NT2/D1 (cell line): Measurements from ENCODE around the gene SYT2.
"Not testable (repeated sequence)": the region's sequence is repeated elsewhere in the genome, so short reads cannot be mapped to it uniquely, and the experiment has no call there.

Experiments used
- DNase-seq: peaks from one replicate; pipeline ENCODE4 v3.0.0-alpha.2; 2011; ENCODE audit warnings: low read depth, low spot score
- H3K27me3 ChIP-seq: 2 replicates; pipeline ENCODE4 v1.6.0; 2011; ENCODE audit warnings: mild to moderate bottlenecking; ENCODE audit not compliant: insufficient read length, insufficient read depth
- H3K36me3 ChIP-seq: 2 replicates; pipeline ENCODE4 v1.6.1; 2011; ENCODE audit warnings: mild to moderate bottlenecking, low read length, mixed read lengths; ENCODE audit not compliant: insufficient read depth, insufficient read length
- H3K4me1 ChIP-seq: 2 replicates; pipeline ENCODE4 v1.5.1; 2011; ENCODE audit not compliant: insufficient read depth, insufficient read length
- H3K4me3 ChIP-seq: 2 replicates; pipeline ENCODE4 v1.5.1; 2011; ENCODE audit warnings: low read depth; ENCODE audit not compliant: insufficient read length
- H3K9ac ChIP-seq: 2 replicates; pipeline ENCODE4 v1.6.0; 2011; ENCODE audit warnings: low read depth; ENCODE audit not compliant: insufficient read length
- H3K9me3 ChIP-seq: 2 replicates; pipeline ENCODE4 v1.5.1; 2011; ENCODE audit warnings: mild to moderate bottlenecking, low read length; ENCODE audit not compliant: insufficient read depth
- SUZ12 ChIP-seq: IDR thresholded peaks from 2 replicates; pipeline ENCODE4 v1.6.1; 2011; ENCODE audit not compliant: insufficient read length, insufficient read depth; ENCODE audit errors: extremely low read depth
- YY1 ChIP-seq: IDR thresholded peaks from 2 replicates; pipeline ENCODE4 v1.6.1; 2011; ENCODE audit not compliant: insufficient read length, insufficient read depth
- ZNF274 ChIP-seq: IDR thresholded peaks from 2 replicates; pipeline ENCODE4 v1.6.1; 2011; ENCODE audit warnings: mild to moderate bottlenecking, low read depth, low read length

The SYT2 gene

DNA sequence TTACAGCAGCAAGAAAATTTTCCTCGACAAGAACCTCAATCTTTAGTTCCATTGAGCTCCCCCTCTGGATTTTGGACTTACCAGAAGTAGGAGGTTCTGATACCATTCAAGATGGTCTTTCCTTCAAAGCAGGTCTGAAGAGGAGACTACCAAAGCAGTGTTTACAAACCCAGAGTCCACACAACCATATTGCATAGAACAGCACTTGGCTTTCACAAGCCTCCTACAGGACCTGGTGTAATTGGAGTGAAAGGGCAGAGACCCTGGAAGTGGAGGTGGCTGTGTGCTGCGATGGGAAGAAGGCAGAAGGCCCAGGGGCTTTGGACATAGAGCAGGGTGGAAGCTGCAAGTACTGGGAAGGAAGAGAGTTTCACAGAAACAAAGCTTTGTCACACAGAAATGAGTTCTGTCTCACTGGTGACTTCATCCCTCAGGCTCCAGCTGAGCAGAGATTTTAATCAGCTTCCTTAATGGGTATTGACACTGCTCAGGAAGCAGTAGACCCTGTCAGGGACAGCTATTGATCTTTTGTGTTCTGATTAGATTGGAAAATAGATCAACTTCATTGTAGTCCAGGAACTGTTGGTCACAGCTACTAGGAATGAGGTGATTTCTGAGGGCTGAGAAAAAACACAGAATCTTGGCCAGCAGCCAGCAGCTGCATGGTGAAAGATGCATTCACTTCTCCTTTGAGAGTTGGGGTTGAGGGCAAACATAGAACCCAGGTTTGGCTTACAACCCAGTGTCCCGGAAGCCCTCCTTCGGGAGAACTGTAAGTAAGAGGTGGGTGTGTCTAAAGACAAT is 124.0 kb downstream of the SYT2 start:
- peaks cover 2% of the 10 kb centered on the region for H3K36me3 ChIP-seq
- H3K9me3 ChIP-seq: no peaks in the 10 kb centered on the region
- H3K27me3 ChIP-seq: no peaks in the 10 kb centered on the region
- no peak overlapping the region for H3K4me3 ChIP-seq
- peaks cover 11% of the 10 kb centered on the region for H3K4me1 ChIP-seq
- DNase-seq: no peak
- TF ChIP-seq YY1 (no peak), ZNF274 (no peak), SUZ12 (no peak)
- H3K9ac ChIP-seq: no peak overlapping the region

DNA sequence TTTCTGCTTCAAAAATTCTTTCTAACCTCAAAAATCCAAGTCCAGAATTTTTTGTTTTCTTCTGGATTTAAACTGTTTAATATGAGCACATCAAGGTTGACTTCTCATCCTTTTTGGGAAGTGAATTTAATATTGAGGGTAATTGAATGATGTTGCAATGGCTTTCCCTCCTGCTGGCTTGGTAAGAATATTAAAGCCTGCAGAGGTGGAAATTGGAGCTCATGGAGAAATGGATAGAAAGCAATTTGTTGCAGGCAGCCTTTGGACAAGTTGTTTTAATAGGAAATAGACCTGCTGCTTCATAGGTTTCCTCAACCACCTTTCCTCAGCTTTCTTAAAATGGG is 124.7 kb downstream of the SYT2 start:
- peaks cover 11% of the 10 kb centered on the region for H3K4me1 ChIP-seq

DNA sequence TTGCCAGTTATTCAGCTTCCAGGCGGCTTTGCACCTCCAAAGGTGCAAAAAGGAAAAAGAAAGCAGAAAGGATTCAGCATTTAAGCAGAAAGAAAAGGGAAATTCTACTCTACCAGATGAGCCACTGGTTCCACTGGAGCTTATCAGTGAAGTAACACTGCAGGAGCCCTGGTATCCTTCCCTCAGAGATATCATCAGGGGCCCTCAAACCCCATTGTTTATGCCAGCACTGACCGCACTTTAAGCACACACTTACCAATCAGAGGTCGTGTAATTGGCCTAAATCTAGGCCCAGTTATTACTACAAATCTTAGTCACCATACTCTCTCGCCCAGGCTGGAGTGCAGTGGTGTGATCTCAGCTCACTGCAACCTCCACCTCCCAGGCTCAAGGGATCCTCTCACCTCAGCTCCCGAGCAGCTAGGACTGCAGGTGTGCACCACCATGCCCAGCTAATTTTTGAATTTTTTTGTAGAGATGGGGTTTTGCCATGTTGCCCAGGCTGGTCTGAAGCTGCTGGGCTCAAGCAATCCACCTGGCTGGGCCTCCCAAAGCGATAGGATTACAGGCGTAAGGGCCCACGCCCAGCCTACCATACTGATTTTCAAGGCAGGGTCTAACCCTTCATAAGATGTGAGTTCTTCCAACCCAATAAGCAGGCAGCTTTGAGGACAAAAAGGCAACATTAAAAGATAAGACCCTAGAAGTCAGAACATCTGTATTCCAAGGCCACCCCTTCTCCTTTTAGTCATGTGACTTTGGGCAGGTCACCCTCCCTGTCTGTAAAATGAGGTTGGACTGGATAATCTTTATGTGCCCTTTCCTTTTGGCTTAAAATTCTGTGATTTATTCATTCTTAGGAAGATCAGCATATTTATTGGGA is 125.3 kb downstream of the SYT2 start:
- no peak for DNase-seq
- Histone ChIP-seq H3K36me3 (peaks cover 7% of the 10 kb centered on the region), H3K9me3 (no peaks in the 10 kb centered on the region), H3K9ac (no peak overlapping the region), H3K27me3 (no peaks in the 10 kb centered on the region), H3K4me3 (no peak overlapping the region), H3K4me1 (peaks cover 8% of the 10 kb centered on the region)
- TF ChIP-seq ZNF274 (no peak), YY1 (no peak), SUZ12 (no peak)

More for the DNA sequence above, 124.7 kb downstream of the SYT2 start:
- Histone ChIP-seq H3K27me3 (no peaks in the 10 kb centered on the region), H3K9me3 (no peaks in the 10 kb centered on the region), H3K36me3 (peaks cover 7% of the 10 kb centered on the region), H3K4me3 (no peak overlapping the region), H3K9ac (no peak overlapping the region)
- DNase-seq: no peak
- TF ChIP-seq SUZ12 (no peak), YY1 (no peak), ZNF274 (no peak)

DNA sequence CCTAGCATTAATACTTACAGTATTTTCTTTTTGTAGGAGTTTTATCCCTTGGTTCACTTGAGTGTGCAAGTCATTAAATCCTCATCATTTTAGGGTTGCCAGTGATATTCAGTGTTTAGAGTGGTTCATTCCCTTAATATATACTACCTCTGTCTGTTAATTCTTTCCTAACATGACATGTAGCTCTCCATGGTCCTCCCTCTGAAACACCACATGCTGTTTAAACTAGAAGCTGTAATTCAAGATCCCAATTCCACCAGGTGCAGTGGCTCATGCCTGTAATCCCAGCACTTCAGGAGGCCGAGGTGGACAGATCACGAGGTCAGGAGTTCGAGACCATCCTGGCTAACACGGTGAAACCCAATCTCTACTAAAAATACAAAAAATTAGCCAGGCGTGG is 127.9 kb downstream of the SYT2 start:
- DNase-seq, H3K9me3 ChIP-seq, H3K36me3 ChIP-seq, H3K9ac ChIP-seq, H3K4me1 ChIP-seq, H3K27me3 ChIP-seq, H3K4me3 ChIP-seq: not testable (repeated sequence)

DNA sequence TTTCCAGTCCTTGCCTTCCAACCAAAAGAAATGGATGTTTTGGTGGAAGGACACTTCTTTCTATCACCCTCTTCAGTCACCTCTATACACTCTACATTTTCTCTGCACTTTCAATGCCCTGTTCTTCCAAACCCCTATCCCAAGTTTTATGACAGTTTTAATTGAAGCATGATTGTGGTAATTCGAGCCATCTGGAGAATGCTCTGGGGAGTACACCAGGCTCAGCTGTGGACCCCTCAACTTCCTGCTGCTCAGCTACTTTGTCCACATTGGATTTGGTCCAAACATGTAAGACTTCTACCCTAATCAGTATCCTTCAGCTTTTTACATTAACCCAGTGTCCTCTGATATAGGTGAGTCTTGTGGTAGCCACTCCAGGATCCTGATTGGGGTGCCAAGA is 129.6 kb downstream of the SYT2 start:
- peaks cover 4% of the 10 kb centered on the region for H3K4me1 ChIP-seq
- H3K4me3 ChIP-seq: no peak overlapping the region
- no peaks in the 10 kb centered on the region for H3K9me3 ChIP-seq
- no peak for DNase-seq
- peaks cover 7% of the 10 kb centered on the region for H3K36me3 ChIP-seq
- H3K9ac ChIP-seq: no peak overlapping the region
- no peaks in the 10 kb centered on the region for H3K27me3 ChIP-seq
- no peak for TF ChIP-seq YY1
- TF ChIP-seq ZNF274: no peak
- TF ChIP-seq SUZ12: no peak

DNA sequence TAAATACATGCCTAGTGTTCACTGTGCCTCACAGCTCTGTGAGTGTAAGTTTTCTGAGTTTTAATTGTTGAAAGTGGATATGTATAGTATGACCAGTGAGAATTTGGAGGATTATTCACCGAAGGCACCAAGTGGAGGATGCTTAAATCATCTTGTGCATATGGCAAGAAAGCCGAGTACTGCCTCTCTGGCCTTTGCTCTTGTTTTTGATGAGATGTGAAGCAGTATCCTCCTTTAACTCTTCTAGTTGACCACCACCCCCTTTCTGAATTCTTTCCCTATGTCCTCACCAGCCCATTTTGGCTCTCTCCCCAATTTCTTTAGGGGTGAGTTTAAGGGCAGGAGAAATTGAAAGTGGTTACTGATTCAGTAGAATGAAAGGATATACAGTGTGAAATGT is 130.4 kb downstream of the SYT2 start:
- no peak for DNase-seq
- H3K27me3 ChIP-seq: no peaks in the 10 kb centered on the region
- no peaks in the 10 kb centered on the region for H3K9me3 ChIP-seq
- H3K4me3 ChIP-seq: no peak overlapping the region
- no peak overlapping the region for H3K9ac ChIP-seq
- TF ChIP-seq ZNF274 (no peak), YY1 (no peak), SUZ12 (no peak)
- H3K36me3 ChIP-seq: peaks cover 7% of the 10 kb centered on the region
- peaks cover 4% of the 10 kb centered on the region for H3K4me1 ChIP-seq

DNA sequence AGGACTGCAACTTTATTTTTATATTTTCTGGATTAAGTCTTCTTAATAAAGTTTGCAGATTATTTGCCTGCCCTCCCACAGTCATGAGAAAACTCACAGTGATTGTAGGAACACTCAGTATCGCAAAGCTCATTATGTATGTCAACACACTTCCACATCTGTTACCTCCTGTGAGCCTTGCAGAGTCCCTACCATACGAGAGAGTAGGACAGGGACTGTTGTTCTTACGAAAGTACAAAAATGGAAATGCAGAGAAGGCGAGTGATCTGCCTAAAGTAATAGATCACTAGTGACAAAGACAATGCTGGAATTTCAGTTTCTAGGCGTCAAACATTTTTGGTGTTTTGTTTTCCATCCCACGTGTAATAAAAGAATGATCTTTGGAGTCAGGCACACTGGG is 131.7 kb downstream of the SYT2 start:
- peaks cover 4% of the 10 kb centered on the region for H3K4me1 ChIP-seq
- H3K9me3 ChIP-seq: no peaks in the 10 kb centered on the region
- H3K36me3 ChIP-seq: peaks cover 7% of the 10 kb centered on the region
- no peak for DNase-seq
- no peak overlapping the region for H3K4me3 ChIP-seq
- no peak for TF ChIP-seq YY1
- no peak for TF ChIP-seq ZNF274
- no peak for TF ChIP-seq SUZ12
- no peak overlapping the region for H3K9ac ChIP-seq
- H3K27me3 ChIP-seq: no peaks in the 10 kb centered on the region
